HG02678 (cell line): ENCODE results near the gene SYNE4.
"Not testable (repeated sequence)": the region's sequence is repeated elsewhere in the genome, so short reads cannot be mapped to it uniquely, and the experiment has no call there.

Source experiments
- ATAC-seq: cut with Tn5 transposase; IDR thresholded peaks from one replicate; pipeline ENCODE4 v1.9.1; 2021; ENCODE audit warnings: mild to moderate bottlenecking, moderate library complexity; ENCODE audit not compliant: unreplicated experiment

The SYNE4 gene

DNA sequence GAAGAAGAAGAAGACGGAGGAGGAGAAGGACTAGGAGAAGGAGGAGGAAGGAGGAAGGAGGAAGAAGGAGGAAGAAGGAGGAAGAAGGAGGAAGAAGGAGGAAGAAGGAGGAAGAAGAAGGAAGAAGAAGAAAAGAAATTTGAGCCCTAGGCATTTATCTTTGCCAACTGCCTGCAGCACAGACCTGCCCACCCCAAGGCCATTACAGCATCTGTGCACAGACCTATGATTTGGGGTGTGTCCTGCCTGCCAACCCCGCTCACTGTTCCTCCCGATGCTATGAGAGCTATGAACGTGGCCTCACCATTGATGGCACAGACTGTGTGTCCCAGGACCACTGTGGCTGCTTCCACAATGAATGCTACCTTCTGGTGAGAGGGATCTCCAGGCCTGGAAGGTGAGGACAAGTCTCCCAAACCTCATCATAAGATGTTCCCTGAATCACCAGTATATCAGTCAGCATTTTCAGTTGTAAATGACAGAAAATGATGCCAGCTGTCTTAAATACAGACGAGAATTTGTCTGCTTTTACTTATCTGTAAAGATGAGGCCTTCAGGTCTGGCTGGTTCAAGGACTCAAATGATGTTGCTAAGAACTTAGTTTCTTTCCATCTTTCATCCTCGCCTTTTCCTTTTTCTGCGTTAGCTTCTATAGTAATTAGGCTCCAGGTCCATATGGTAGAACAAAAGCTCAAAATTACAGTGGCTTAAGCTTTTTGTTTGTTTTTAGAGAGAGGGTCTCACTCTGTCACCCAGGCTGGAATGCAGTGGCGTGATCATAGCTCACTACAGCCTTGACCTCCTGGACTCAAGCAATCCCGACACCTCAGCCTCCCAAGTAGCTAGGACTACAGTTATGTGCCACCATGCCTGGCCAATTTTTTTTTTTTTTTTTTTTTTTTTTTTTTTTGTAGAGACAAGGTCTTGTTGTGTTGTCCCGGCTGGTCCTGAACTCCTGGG lies 17.6 kb downstream of the SYNE4 start:
- ATAC-seq = no peak

- ATAC-seq = no peak
Observed at GRCh38 chr19:35990156-35990555, 18.5 kb downstream of the SYNE4 start.

DNA sequence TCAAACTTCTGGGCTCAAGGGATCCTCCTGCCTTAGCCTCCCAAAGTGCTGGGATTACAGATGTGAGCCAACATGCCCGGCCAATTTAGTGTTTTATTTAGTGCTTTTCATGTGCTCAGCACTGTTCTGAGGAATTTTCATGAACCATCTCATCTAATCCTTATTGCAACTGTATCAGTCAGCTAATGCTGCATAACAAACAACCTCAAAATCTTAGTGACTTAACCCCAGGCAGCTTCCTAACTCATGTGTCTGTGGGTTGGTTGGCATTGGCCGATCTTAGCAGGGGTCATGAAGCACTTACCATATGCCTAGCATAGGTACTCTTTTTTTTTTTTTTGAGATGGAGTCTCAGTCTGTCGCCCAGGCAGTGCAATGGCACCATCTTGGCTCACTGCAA lies 19.8 kb downstream of the SYNE4 start:
- ATAC-seq = no peak

DNA sequence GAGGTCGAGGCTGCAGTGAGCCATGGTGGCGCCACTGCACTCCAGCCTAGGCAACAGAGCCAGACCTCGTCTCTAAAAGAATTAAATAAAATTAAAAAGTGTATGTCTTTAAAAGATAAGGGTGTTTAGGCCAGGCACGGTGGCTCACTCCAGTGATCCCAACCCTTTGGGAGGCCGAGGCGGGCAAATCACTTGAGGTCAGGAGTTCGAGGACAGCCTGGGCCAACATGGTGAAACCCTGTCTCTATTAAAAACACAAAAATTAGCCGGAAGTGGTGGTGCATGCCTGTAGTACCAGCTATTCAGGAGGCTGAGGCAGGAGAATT lies 21.1 kb downstream of the SYNE4 start:
- no peak for ATAC-seq

DNA sequence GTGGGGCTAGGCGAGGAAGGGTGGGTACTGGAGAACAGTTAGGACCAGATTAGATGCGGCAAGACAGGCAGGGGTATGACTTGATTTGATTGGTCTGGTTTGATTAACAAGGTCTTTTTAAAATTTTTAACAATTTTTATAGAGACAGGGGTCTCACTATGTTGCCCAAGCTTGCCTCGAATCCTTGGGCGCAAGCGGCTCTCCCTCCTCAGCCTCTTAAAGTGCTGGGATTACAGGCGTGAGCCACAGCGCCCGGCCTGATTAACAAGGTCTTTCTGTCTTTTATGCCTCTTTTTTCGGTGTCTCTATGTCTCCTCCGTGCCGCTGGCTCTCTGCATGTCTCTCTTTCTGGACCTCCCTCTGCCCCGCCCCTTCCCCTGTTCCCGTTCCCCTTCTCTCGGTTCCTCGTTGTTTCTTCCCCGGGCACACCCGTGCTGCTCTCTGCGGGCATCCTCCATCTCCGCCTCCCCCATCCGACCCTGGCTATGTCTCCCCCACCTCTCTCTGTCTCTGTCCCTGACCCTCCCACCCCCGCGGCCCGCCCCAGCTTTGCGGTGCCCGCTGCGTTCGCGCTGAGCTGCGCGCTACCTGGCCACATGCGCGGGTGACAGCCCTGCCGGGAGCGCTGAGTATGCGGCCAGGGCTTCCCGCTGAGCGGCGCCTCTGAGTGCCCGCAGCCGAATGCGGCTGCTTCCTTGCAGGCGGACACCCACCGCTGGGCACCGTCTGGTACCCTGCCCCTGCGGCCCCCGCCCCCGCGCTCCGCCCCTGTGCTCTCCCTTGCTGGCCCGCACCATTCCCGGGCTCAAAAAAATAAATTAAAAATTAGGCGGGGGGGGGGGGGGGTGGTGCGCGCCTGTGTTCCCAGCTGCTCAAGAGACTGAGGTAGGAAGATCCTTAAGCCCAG lies 21.7 kb downstream of the SYNE4 start:
- ATAC-seq = no peak

DNA sequence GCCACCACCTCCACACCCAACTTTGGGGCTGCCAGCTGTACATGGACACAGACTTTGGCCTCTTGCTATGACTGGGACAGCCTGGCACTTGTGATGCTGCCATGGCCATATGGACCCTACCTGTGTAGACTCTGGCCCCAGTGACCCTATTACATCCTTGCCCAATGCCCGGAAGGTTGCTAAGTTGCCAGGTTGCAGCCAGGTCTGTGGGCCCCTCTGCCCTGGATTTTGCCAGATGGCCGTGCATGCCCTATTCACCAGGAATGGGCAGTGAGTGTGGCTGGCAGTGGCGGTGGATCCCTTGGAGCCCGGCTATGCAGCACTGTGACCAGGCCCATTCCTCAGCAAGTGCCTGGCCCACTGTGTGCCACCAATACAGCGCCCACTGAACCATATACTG lies 22.5 kb downstream of the SYNE4 start:
- ATAC-seq = no peak

GRCh38 chr19:35983177-35983576 lies 25.4 kb downstream of the SYNE4 start:
- ATAC-seq = no peak

GRCh38 chr19:35980997-35981396 lies 27.6 kb downstream of the SYNE4 start:
- not testable (repeated sequence) for ATAC-seq

DNA sequence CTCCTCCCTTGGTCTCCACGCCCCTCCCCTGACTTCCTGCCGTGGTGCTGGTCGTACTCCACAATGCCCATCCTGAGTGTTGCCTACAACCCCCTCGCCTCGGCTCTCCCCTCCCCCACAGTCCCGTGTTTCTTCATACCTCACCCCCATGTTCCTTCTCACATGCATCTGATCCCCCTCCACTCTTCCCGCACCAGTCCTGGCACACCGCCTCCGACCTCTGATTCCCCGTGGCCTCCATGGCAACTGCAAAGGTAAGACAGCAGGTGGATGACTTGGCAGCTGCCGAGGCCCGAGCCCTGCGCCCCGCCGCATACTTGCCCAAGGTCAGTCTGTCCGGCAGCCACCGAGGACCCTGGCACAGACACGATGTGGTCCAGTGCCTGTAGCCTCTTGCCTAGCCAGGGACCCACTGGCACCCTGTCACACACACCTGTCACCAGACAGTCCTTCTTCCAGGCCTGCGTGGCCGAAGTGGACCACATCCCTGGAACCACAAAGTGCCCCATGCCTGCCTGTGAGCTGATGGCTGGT lies 29.7 kb downstream of the SYNE4 start:
- ATAC-seq = no peak

DNA sequence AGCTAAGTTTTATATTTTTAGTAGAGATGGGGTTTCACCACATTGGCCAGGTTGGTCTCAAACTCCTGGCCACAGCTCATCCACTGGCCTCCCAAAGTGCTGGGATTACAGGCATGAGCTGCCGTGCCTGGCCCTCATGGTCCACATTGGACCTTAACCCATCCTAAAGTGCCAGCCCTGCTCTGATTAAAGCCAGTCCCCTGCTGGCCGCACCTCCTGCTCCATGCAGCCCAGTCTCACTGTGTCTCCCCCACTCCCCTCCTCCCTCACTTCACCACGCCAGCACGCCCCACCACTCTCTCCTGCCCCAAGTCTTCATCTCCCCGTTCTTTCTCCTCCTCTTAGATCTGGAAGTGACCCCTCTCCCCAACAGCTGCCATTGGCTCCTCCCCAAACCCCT lies 30.3 kb downstream of the SYNE4 start:
- ATAC-seq = no peak

DNA sequence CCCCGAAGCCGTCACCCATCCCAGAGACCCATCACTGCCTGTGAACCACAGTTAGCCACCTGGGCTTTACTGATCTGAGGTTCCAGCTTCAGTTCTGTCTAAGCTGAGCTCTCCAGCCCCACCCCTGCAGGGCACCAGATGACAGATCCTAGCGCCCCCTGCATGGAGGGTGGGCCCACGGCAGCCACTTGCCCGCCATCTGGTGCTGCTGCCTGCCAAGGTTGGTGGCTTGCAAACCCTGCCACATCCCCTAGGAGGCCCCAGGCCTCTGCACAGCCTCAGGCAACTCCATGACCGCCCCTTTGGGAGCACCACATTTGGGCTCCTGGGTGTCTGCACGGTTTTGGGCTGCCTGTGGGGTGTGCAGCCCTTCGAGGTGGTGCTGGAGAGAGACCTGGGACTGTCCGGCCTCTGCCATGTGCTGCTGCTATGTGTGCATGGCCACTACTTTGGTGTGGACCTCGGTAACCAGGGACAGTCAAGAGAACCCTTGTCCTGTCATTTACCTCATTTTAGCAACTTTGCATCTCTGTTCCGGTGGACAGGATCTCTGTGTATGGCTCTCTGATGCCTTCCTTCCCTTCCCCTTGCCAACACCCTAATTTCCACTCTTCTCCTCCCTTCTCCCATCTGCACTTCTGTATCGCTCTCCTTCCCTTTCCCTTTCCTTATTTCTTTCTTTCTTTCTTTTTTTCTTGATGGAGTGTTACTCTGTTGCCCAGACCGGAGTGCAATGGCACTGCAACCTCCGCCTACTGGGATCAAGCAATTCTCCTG lies 31.0 kb downstream of the SYNE4 start:
- no peak for ATAC-seq

DNA sequence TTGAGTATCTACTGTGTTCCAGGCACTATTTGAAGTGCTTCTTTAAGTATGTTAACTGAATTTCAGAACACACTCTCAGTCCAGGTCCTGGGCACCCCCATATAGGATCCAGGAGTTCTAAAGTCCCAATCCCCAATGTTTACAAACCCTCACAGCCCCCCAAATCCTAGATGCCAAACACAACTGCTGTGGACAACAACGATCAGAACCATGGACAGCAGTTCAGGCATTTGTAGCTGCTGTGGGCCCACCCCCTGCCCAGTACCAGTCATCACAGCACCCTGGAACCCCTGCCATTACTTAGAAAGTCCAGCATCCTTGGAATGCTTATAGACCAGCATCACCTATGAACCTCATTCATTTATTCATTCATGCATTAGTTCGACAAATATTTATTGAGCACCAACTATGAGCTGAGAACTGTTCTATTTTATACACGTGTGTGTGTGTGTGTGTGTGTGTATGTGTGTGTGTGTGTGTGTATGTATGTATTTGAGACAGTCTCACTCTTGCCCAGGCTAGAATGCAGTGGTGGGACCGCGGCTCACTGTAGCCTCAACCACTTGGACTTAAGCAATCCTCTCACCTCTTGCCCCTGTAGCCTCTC lies 32.9 kb downstream of the SYNE4 start:
- ATAC-seq = no peak

DNA sequence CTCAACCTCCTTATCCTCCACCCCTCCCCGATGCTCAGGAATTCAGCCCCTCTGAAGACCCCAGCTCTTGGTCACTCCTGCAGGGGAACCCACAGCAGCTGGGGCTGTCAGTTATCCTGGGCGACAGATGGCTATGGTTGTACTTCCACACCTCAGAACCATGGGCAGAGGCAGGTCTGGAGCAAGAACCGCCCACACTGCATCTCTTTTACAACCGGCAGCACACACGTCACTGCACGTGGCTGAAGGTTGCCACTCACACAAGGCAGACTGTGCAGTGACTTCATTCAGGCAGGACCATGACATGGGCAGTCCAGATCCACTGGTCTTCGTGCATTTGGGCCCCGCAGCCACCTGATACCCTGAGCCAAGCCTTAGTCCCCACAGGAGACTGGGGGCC lies 35.1 kb downstream of the SYNE4 start:
- no peak for ATAC-seq

GRCh38 chr19:35966771-35967170 lies 41.8 kb downstream of the SYNE4 start:
- ATAC-seq = no peak

GRCh38 chr19:35963514-35963913 lies 45.1 kb downstream of the SYNE4 start:
- ATAC-seq = no peak

DNA sequence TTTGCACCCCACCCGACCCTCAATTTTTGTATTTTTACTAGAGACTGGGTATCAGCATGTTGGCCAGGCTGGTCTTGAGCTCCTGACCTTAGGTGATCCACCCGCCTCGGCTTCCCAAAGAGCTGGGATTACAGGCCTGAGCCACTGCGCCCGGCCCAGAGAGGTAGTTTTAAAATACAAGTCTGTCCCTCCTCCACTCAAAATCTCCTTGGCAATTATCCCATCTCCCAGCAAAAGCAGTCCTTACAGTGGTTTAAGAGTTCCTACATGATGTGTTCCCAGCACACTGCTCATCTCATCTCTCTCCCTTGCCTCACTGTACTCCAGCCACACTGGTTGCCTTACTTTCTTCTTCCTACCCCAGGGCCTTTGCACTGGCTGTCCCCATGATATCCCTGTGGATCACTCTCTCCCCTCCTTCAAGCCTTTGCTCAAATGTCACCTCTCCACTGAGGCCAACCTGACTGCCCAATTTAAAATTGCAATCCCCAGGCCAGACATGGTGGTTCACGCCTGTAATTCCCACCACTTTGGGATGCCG lies 48.1 kb downstream of the SYNE4 start:
- ATAC-seq = no peak

DNA sequence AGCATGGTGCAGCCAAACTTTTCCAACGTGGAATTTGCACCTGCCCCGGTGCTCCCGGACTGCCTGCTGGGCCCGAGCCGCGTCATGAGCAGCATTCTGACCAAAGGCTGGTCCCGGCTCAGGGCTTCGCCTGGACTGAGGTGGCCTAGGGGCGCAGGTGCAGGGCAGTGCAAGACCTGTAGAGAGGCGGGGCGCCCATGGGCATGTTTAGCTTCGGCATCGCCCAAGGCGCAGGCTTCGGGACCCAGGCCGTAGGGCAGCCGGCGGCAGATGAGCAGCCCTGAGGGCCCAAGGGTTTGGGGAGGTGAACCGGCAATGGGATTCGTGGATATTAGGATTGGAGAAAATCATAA lies 48.7 kb downstream of the SYNE4 start:
- ATAC-seq = no peak

- ATAC-seq = no peak
Observed at GRCh38 chr19:35959040-35959967, 49.3 kb downstream of the SYNE4 start.

GRCh38 chr19:35958660-35959039 lies 50.0 kb downstream of the SYNE4 start:
- no peak for ATAC-seq
